ENCODE results near the gene C19orf85.
"Not testable (repeated sequence)": the region's sequence is repeated elsewhere in the genome, so short reads cannot be mapped to it uniquely, and the experiment has no call there.

C19orf85 gene

DNA sequence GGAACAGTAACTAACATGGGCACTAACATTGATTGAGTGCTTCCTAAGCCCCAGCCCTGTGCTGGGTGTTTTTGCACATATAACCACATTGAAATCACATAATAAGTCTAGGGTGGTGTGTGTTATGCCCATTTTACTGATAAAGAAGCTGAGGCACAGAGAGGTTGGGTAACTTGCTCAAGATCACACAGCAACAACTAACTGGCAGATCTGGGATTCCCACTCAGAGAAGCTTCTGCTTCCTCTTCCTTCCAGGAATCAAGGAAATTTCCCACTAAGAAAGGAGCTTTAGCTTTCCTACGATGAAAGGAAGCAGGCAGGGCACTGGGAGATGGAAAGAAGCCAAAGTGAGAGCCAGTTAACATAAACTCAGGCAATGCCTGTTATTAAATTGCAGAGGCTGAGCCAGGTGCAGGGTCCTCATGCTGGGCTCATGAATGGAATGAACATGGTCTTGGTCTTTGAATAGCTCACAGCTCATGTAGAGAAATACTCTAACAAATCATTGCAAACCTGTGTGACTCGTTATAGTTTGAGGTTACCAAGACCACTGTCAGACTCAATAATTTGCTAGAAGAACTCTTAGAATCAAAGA lies 33.8 kb upstream of the C19orf85 start:
- no peak overlapping the region for H4K91ac ChIP-seq (ENCODE audit: low read depth, low read length, poor library complexity)
- H3K9me3 ChIP-seq (replicated peaks in 1 of 2; ENCODE audit: control insufficient read depth in 2 of 2, insufficient read depth in 1 of 2, low read depth in 1 of 2, low read length in 2 of 2) = peaks cover 3 to 4% of the 10 kb centered on the region in 2 donors
- peaks cover 0 to 7% of the 10 kb centered on the region in 2 donors for H3K4me1 ChIP-seq (ENCODE audit: control insufficient read depth in 2 of 2, insufficient read depth in 1 of 2, low read depth in 1 of 2, low read length in 2 of 2)
- WGBS, 2 donors (ENCODE audit: extremely low coverage in 2 of 2, insufficient read length in 2 of 2, insufficient replicate concordance in 1 of 2) = no CpG with 5 or more reads among the region's 2 CpGs
- H3K4me2 ChIP-seq (ENCODE audit: insufficient read depth, low read length, poor library complexity, severe bottlenecking) = no peak overlapping the region
- H2AK5ac ChIP-seq (ENCODE audit: low read depth, low read length) = no peak overlapping the region
- H3K9ac ChIP-seq (ENCODE audit: low read depth, low read length, poor library complexity) = no peak overlapping the region
- no peak overlapping the region for H3K4me3 ChIP-seq (ENCODE audit: low read length in 2 of 2)
- no peak overlapping the region for H3K18ac ChIP-seq (ENCODE audit: low read length)
- no peaks in the 10 kb centered on the region for H3K79me1 ChIP-seq (ENCODE audit: low read depth, low read length)
- no peak overlapping the region for H2BK5ac ChIP-seq (ENCODE audit: low read length)
- H3K14ac ChIP-seq (ENCODE audit: low read length) = no peak overlapping the region
- peaks cover 0 to 4% (median 2%) of the 10 kb centered on the region in 3 experiments for H3K27me3 ChIP-seq (ENCODE audit: control insufficient read depth in 3 of 3, insufficient read depth in 3 of 3, low read depth in 1 of 3, low read length in 3 of 3)
- no peak overlapping the region for H2AFZ ChIP-seq (ENCODE audit: low read length)
- H3K27ac ChIP-seq (replicated peaks; ENCODE audit: low read length) = no peak overlapping the region
- H2BK120ac ChIP-seq (ENCODE audit: low read depth, low read length) = no peak overlapping the region
- H4K8ac ChIP-seq (ENCODE audit: low read depth, low read length) = no peak overlapping the region
- H3K4ac ChIP-seq (ENCODE audit: low read length) = no peak overlapping the region
- H2BK15ac ChIP-seq (ENCODE audit: low read length) = peak overlapping the region; percentile 33
- no peak overlapping the region for H2BK12ac ChIP-seq (ENCODE audit: low read length)
- no peaks in the 10 kb centered on the region for H3K36me3 ChIP-seq (replicated peaks in 1 of 2; ENCODE audit: control insufficient read depth in 2 of 2, insufficient read depth in 2 of 2, low read length in 2 of 2)
- DNase-seq (ENCODE audit: low spot score) = no peak
- no peak overlapping the region for H3K23ac ChIP-seq (ENCODE audit: low read depth, low read length, poor library complexity)

GRCh38 chr19:55497763-55498162 lies 33.2 kb upstream of the C19orf85 start:
- Histone ChIP-seq H2BK12ac (ENCODE audit: low read length) (no peak overlapping the region), H4K8ac (ENCODE audit: low read depth, low read length) (no peak overlapping the region), H2BK5ac (ENCODE audit: low read length) (no peak overlapping the region), H4K91ac (ENCODE audit: low read depth, low read length, poor library complexity) (no peak overlapping the region), H2AFZ (ENCODE audit: low read length) (no peak overlapping the region), H3K4me3 (ENCODE audit: low read length in 2 of 2) (no peak overlapping the region), H2BK120ac (ENCODE audit: low read depth, low read length) (no peak overlapping the region), H3K14ac (ENCODE audit: low read length) (no peak overlapping the region), H3K4me2 (ENCODE audit: insufficient read depth, low read length, poor library complexity, severe bottlenecking) (no peak overlapping the region), H3K79me1 (ENCODE audit: low read depth, low read length) (no peaks in the 10 kb centered on the region), H3K27me3 (ENCODE audit: control insufficient read depth in 3 of 3, insufficient read depth in 3 of 3, low read depth in 1 of 3, low read length in 3 of 3) (no peaks in the 10 kb centered on the region), H2AK5ac (ENCODE audit: low read depth, low read length) (peak overlapping the region; percentile 83), H3K4me1 (ENCODE audit: control insufficient read depth in 2 of 2, insufficient read depth in 1 of 2, low read depth in 1 of 2, low read length in 2 of 2) (peaks cover 0 to 7% of the 10 kb centered on the region in 2 donors), H3K9me3 (replicated peaks in 1 of 2; ENCODE audit: control insufficient read depth in 2 of 2, insufficient read depth in 1 of 2, low read depth in 1 of 2, low read length in 2 of 2) (peaks cover 0 to 3% of the 10 kb centered on the region in 2 donors), H2BK15ac (ENCODE audit: low read length) (peak overlapping the region; percentile 33), H3K18ac (ENCODE audit: low read length) (peak overlapping the region; percentile 33), H3K4ac (ENCODE audit: low read length) (peak overlapping the region; percentile 26), H3K9ac (ENCODE audit: low read depth, low read length, poor library complexity) (no peak overlapping the region), H3K23ac (ENCODE audit: low read depth, low read length, poor library complexity) (peak overlapping the region; percentile 60), H3K27ac (replicated peaks; ENCODE audit: low read length) (no peak overlapping the region), H3K36me3 (replicated peaks in 1 of 2; ENCODE audit: control insufficient read depth in 2 of 2, insufficient read depth in 2 of 2, low read length in 2 of 2) (no peaks in the 10 kb centered on the region)
- DNase-seq (ENCODE audit: low spot score) = no peak
- no CpG with 5 or more reads among the region's 13 CpGs for WGBS, 2 donors (ENCODE audit: extremely low coverage in 2 of 2, insufficient read length in 2 of 2, insufficient replicate concordance in 1 of 2)

DNA sequence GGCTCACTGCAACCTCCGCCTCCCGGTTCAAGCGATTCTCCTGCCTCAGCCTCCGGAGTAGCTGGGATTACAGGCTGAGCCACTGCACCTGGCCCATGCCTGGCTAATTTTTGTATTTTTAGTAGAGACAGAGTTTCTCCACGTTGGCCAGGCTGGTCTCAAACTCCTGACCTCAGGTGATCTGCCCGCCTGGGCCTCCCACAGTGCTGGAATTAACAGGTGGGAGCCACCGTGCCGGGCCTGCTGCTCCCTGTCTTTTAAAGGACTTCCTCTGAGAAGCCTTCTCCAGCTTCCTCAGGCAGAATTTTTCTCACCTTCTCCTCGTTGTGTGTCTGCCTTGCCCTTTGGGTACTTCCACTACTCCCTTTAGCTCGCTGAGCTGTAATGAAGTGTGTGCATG lies 32.3 kb upstream of the C19orf85 start:
- not testable (repeated sequence) for H3K9me3 ChIP-seq (replicated peaks in 1 of 2; ENCODE audit: control insufficient read depth in 2 of 2, insufficient read depth in 1 of 2, low read depth in 1 of 2, low read length in 2 of 2); H2BK120ac ChIP-seq (ENCODE audit: low read depth, low read length); H2BK12ac ChIP-seq (ENCODE audit: low read length); H3K9ac ChIP-seq (ENCODE audit: low read depth, low read length, poor library complexity); H3K4me2 ChIP-seq (ENCODE audit: insufficient read depth, low read length, poor library complexity, severe bottlenecking); H3K27me3 ChIP-seq (ENCODE audit: control insufficient read depth in 3 of 3, insufficient read depth in 3 of 3, low read depth in 1 of 3, low read length in 3 of 3); H3K36me3 ChIP-seq (replicated peaks in 1 of 2; ENCODE audit: control insufficient read depth in 2 of 2, insufficient read depth in 2 of 2, low read length in 2 of 2); DNase-seq (ENCODE audit: low spot score); H4K8ac ChIP-seq (ENCODE audit: low read depth, low read length); H3K18ac ChIP-seq (ENCODE audit: low read length); H3K14ac ChIP-seq (ENCODE audit: low read length); H3K4me3 ChIP-seq (ENCODE audit: low read length in 2 of 2); H3K4ac ChIP-seq (ENCODE audit: low read length); H3K4me1 ChIP-seq (ENCODE audit: control insufficient read depth in 2 of 2, insufficient read depth in 1 of 2, low read depth in 1 of 2, low read length in 2 of 2); H4K91ac ChIP-seq (ENCODE audit: low read depth, low read length, poor library complexity); H3K27ac ChIP-seq (replicated peaks; ENCODE audit: low read length); H3K23ac ChIP-seq (ENCODE audit: low read depth, low read length, poor library complexity); H2BK5ac ChIP-seq (ENCODE audit: low read length); H2BK15ac ChIP-seq (ENCODE audit: low read length); H3K79me1 ChIP-seq (ENCODE audit: low read depth, low read length); H2AK5ac ChIP-seq (ENCODE audit: low read depth, low read length); H2AFZ ChIP-seq (ENCODE audit: low read length)
- WGBS, 2 donors (ENCODE audit: extremely low coverage in 2 of 2, insufficient read length in 2 of 2, insufficient replicate concordance in 1 of 2) = no CpG with 5 or more reads among the region's 10 CpGs

GRCh38 chr19:55495646-55496349 lies 31.2 kb upstream of the C19orf85 start:
- Histone ChIP-seq H4K91ac (ENCODE audit: low read depth, low read length, poor library complexity) (no peak overlapping the region), H2AFZ (ENCODE audit: low read length) (no peak overlapping the region), H3K9ac (ENCODE audit: low read depth, low read length, poor library complexity) (no peak overlapping the region), H3K23ac (ENCODE audit: low read depth, low read length, poor library complexity) (no peak overlapping the region), H3K36me3 (replicated peaks in 1 of 2; ENCODE audit: control insufficient read depth in 2 of 2, insufficient read depth in 2 of 2, low read length in 2 of 2) (no peaks in the 10 kb centered on the region), H4K8ac (ENCODE audit: low read depth, low read length) (no peak overlapping the region), H2BK5ac (ENCODE audit: low read length) (no peak overlapping the region), H2BK120ac (ENCODE audit: low read depth, low read length) (no peak overlapping the region), H3K4me3 (ENCODE audit: low read length in 2 of 2) (no peak overlapping the region), H2AK5ac (ENCODE audit: low read depth, low read length) (no peak overlapping the region), H3K18ac (ENCODE audit: low read length) (no peak overlapping the region), H3K4me1 (ENCODE audit: control insufficient read depth in 2 of 2, insufficient read depth in 1 of 2, low read depth in 1 of 2, low read length in 2 of 2) (peaks cover 0 to 12% of the 10 kb centered on the region in 2 donors), H3K27me3 (ENCODE audit: control insufficient read depth in 3 of 3, insufficient read depth in 3 of 3, low read depth in 1 of 3, low read length in 3 of 3) (no peaks in the 10 kb centered on the region), H3K79me1 (ENCODE audit: low read depth, low read length) (no peaks in the 10 kb centered on the region), H3K9me3 (replicated peaks in 1 of 2; ENCODE audit: control insufficient read depth in 2 of 2, insufficient read depth in 1 of 2, low read depth in 1 of 2, low read length in 2 of 2) (no peaks in the 10 kb centered on the region), H3K27ac (replicated peaks; ENCODE audit: low read length) (no peak overlapping the region), H2BK12ac (ENCODE audit: low read length) (no peak overlapping the region), H3K4me2 (ENCODE audit: insufficient read depth, low read length, poor library complexity, severe bottlenecking) (no peak overlapping the region), H3K4ac (ENCODE audit: low read length) (no peak overlapping the region), H3K14ac (ENCODE audit: low read length) (no peak overlapping the region), H2BK15ac (ENCODE audit: low read length) (no peak overlapping the region)
- no CpG with 5 or more reads among the region's 11 CpGs for WGBS, 2 donors (ENCODE audit: extremely low coverage in 2 of 2, insufficient read length in 2 of 2, insufficient replicate concordance in 1 of 2)
- no peak for DNase-seq (ENCODE audit: low spot score)

All from neuronal stem cell (in vitro differentiated cells).